Fibroblast of peridontal ligament (primary cell): ENCODE measurements around the gene GPR78.
A peak's percentile ranks its signal among the peaks of the same experiment; 100 is the strongest.

Experiments
- DNase-seq: peaks from one replicate; pipeline ENCODE4 v3.0.0-alpha.2; 2010; ENCODE audit errors: extremely low read depth

Gene GPR78

DNA sequence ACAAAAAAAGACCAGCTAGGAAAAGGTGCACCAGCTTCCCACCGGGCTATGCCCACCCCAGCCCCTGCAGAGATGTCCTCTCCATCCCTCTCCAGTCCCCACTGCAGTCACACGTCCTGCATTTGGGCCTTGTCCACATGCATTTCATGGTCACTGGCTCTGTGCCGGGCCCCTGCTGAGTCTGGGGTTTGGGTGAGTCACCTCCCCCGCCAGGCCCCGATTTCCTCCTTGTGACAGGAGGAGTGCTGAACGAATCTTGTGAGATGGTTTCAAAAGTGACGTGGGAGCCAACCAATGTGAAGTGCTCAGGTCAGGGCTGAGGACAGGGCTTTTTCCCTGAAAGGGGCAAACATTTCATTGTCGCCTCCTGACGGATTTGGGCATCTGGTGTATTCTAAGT, 19.5 kb downstream of the GPR78 start:
- peak; percentile 59 for DNase-seq

GRCh38 chr4:8600266-8600665, 20.1 kb downstream of the GPR78 start:
- DNase-seq: no peak

DNA sequence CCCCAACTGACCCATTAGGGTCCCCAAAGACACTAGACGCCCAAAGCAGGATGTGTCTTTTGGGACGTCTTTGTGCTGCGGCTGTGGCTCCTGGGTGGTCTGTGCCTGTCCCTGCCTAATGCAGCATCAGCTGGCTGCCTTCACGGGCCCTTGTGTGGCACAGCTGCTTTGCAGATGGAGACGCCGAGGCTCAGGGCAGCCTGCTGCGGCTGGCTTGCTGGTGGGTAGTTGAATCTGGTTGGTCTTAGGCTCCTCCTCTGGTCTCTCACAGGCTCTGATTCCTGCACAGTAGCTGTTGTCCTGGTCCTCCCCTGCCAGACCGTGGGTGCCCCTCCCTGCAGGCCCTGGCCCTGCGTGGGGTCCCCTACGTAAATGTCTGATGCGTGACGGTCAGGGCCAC, 20.5 kb downstream of the GPR78 start:
- no peak for DNase-seq

DNA sequence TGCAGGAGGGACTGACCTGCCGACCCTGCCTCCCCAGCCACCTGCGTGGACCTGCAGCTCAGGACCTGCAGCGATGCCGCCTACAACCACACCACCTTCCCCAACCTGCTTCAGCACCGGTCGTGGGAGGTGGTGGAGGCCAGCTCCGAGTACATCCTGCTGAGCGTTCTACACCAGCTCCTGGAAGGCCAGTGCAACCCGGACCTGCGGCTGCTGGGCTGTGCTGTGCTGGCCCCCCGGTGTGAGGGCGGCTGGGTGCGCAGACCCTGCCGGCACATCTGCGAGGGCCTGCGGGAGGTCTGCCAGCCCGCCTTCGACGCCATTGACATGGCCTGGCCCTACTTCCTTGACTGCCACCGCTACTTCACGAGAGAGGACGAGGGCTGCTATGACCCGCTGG, 20.9 kb downstream of the GPR78 start:
- no peak for DNase-seq

GRCh38 chr4:8601556-8601955, 21.4 kb downstream of the GPR78 start:
- DNase-seq: no peak

- DNase-seq: no peak
These were observed 22.7 kb downstream of the GPR78 start for GRCh38 chr4:8602686-8603430.

GRCh38 chr4:8603931-8604330, 23.7 kb downstream of the GPR78 start:
- DNase-seq: no peak

- no peak for DNase-seq
These were observed 25.1 kb downstream of the GPR78 start for GRCh38 chr4:8605289-8605688.

- DNase-seq: no peak
These were observed 26.3 kb downstream of the GPR78 start for GRCh38 chr4:8606476-8606875.

- DNase-seq: no peak
These were observed 26.8 kb downstream of the GPR78 start for GRCh38 chr4:8606966-8607365.

- no peak for DNase-seq
These were observed 27.6 kb downstream of the GPR78 start for GRCh38 chr4:8607603-8608481.

DNA sequence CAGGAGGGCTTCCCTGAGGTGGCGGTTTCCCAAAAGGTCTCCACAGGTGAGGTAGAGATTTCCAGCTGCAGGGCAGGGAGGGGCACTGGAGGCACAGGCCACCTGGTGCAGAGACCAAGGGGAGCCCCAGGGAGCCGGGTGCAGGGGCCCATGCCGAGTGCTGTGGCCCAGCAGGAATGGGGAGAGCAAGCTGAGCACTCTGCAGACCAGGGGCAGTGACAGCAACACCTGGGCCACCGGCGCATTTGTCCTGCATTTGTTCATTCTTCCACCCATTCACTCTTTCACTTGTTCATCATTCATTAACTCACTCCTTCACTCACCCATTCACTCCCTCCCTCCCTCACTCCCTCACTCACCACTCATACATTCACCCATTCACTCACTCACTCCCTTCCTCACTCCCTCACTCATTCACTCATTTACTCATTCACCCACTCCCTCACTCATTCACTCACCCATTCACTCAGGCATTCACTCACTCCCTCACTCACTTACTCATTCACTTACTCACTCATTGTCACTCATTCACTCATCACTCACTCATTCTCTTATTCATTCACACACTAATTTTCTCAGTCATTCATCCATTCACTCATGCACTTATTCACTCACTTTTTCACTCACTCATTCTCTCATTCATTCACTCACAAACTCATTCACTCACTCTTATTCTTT, 28.7 kb downstream of the GPR78 start:
- DNase-seq: no peak

DNA sequence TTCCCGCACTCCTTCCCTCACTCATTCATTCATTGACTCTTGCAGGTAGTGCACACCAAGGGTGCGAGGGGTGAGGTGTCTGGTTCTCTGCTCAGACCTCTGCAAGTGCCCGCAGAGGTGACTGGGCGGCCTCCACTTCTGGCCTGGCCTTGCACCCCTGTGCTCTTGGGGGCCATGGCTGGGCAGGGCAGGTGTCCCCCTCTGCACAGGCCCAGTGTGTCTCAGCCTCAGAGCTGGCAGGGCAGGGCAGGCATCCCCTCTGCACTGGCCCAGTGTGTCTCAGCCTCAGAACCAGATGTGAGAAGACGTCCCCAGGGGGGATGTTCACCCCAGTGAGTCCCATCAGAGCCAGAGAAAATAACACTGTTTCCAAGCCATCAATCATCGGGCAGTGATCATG, 29.2 kb downstream of the GPR78 start:
- DNase-seq: no peak

DNA sequence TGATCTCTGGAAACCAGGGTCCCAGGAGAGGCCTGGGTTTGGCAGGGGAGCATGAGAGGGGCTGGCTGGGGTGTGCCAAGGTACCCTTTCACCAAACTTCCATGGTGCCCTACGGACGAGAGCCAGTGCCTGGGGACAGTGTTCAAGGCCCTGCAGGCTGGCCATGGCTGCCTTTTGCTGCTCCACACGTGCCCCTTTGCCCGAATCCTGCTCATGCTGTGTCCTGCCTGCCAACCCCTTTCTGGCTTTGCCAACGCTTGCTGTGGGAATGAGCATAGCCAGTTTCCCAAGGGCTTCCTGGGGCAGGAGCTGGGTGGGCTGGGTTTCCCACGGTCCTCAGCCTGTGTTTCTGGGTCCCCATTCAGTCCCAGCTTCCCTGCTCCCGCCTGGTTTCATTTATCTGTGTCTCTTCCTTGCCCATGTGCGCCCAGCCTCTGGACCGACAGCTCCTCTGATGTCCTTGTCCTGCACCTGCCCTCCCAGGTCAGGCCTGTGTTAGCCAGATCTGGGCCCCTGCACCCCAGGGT, 29.7 kb downstream of the GPR78 start:
- no peak for DNase-seq

DNA sequence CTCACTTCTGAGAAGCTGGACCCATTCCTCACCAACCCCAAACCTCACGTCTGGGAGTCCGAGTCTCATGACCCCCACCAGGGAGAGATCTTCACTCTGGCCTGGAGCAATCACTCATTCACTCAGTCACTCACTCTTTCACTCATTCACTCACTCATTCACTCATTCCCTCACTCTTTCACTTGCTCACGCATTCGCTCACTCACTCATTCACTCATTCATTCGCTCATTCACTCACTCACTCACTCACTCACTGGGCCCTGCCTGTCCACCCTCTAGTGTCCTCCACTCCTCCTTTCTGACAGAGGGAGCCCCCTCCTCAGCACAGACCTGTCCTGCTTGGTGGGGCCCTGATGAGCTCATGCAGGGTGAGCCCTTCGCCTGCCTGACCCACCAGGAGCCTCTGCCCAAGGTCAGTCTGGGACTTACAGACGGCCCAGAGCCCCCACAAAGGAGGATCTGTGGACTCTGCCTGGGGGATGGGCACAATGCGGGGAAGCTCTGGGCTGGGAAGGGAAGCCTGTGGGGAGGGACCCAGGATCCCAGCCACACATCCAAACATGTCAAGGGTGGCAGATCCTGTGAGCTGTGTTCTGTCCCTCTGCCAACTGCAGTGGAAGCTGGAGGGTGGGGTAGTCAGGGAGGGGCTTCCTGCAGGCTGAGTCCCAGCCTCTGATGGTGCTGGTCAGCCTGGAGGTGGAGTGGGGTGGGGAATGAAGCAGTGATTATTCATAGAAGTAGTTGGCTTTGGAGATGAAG, 30.8 kb downstream of the GPR78 start:
- no peak for DNase-seq

- DNase-seq: no peak
These were observed 32.5 kb downstream of the GPR78 start for GRCh38 chr4:8612646-8613045.

DNA sequence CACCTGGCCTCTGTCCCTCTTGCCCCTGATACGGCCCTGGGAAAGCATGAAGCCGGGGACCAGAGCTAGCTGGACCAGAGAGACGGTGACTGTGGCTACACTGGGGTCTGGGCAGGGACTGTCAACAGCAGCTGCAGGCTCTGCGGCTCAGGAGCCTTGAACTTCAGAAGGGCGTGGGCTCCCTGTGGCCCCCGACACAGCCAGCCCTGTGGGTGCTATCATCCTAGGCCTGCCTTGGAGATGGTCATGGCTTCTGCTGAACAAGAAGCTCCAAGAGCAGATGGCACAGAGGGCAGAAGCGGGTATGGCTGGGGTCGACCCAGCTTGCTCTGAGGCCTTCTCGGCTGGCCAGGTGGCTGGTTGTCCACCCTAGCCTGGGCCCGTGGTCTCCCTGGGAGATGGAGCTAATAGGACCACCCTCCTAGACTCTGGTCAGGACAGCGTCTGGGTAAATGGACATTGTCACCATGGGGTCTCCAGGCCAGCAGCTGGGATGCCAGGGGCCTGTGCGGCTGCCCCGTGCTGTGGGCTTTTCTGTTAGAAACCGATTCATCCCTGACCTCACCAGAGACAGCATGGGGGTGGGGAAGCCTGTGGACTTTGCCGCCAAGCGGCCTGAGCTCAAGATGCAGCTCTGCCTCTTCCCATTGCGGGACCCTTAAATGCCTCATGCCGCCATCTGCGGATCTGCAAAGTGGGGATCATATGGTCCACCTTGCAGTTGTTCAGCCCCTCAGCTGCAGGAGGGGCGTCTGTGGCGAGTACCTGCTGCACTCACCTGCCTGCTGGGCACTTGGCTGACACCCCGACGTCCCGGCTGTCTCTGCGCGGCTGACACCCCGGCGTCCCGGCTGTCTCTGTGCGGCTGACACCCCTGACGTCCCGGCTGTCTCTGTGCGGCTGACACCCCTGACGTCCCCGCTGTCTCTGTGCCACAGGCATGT, 33.5 kb downstream of the GPR78 start:
- DNase-seq: no peak

GRCh38 chr4:8614365-8615193, 34.4 kb downstream of the GPR78 start:
- DNase-seq: no peak

GRCh38 chr4:8615366-8615765, 35.2 kb downstream of the GPR78 start:
- no peak for DNase-seq
